Gastrocnemius medialis (tissue), 4 donors: ENCODE measurements around the gene PRRT4. TPM values are rescaled to one million over a fixed set of nuclear protein-coding genes. Genes with fewer than 3 reads are reported as not detected.
A peak's percentile ranks its signal among the peaks of the same experiment; 100 is the strongest.

Experiments used
- ATAC-seq, 2 donors: fragments of 150-250 bp; one replicate each; pipeline ENCODE4 v1.9.1; 2016
- DNase-seq, 2 donors: peaks; one replicate each; pipeline ENCODE4 v3.0.0-alpha.2; 2019
- H3K27ac ChIP-seq, 4 donors: fragments of 200-600 bp; sonication (generic); 1 replicate in 1 of 4; 2 replicates in 3 of 4; pipeline ENCODE4 v1.5.1; 2016 to 2018; ENCODE audit warnings: mild to moderate bottlenecking in 2 of 4, moderate library complexity in 1 of 4
- H3K27me3 ChIP-seq, 3 donors: fragments of 200-600 bp; sonication (generic) in 2 of 3; 1 replicate in 1 of 3; 2 replicates in 2 of 3; pipeline versions ENCODE4 v1.5.1 to v1.6.0; 2016 to 2019; ENCODE audit warnings: mild to moderate bottlenecking in 1 of 3, moderate library complexity in 1 of 3
- H3K36me3 ChIP-seq, 2 donors: fragments of 200-600 bp; sonication (generic) in 1 of 2; one replicate each; pipeline ENCODE4 v1.5.1; 2017 to 2018
- H3K4me1 ChIP-seq, 2 donors: fragments of 200-600 bp; sonication (generic) in 1 of 2; one replicate each; pipeline ENCODE4 v1.5.1; 2016 to 2017; ENCODE audit warnings: mild to moderate bottlenecking in 2 of 2
- H3K4me3 ChIP-seq, 4 donors: fragments of 200-600 bp; sonication (generic) in 3 of 4; 1 replicate in 1 of 4; 2 replicates in 3 of 4; pipeline ENCODE4 v1.5.1; 2016 to 2019; ENCODE audit warnings: mild to moderate bottlenecking in 2 of 4
- H3K9me3 ChIP-seq, 3 donors: fragments of 200-600 bp; sonication (generic) in 2 of 3; 1 replicate in 1 of 3; 2 replicates in 2 of 3; pipeline ENCODE4 v1.5.1; 2016 to 2019
- CTCF ChIP-seq, 5 experiments: fragments of 450-650 bp in 3 of 5; fragments of 200-600 bp in 2 of 5; sonication (generic) in 2 of 5; IDR thresholded peaks in 4 of 5; conservative IDR thresholded peaks in 1 of 5; 1 replicate in 4 of 5; 2 replicates in 1 of 5; pipeline ENCODE4 v1.5.1; 2016 to 2019; ENCODE audit warnings: antibody characterized with exemption in 5 of 5, mild to moderate bottlenecking in 3 of 5, moderate library complexity in 3 of 5
- POLR2A ChIP-seq, 2 donors: fragments of 450-650 bp; IDR thresholded peaks; one replicate each; pipeline ENCODE4 v1.6.1; 2017; ENCODE audit warnings: antibody characterized with exemption in 2 of 2, mild to moderate bottlenecking in 2 of 2, moderate library complexity in 2 of 2
- in situ Hi-C, 4 donors: fragments of 200-750 bp; cut with MboI; loops; one replicate each; pipeline versions ENCODE4 v1.15.0 to v1.8.0; 2017; ENCODE audit warnings: low sequenced_read_pairs in 4 of 4
- intact Hi-C: fragments of 100-400 bp; cut with DNase I; formaldehyde crosslinking; loops from one replicate; pipeline ENCODE4 v1.15.1; 2023; ENCODE audit warnings: low total_unique reads
- total RNA-seq, 4 donors: library from RNA; depleted of rRNA; stranded (reverse); fragments of >200 nt; gene quantifications; one replicate each; pipeline versions ENCODE4 v1.1.0 to v1.2.3, GENCODE V29; 2016

Gene PRRT4
- 1 to 10 TPM in 2 of 4 donors, under 1 TPM in 2; 0.22 to 2.2 (median 0.64) TPM for total RNA-seq

- H3K36me3 ChIP-seq, result no peaks in the 10 kb centered on the region
- peak within 1 kb of the TSS in 2 of 4 donors; percentile 40 to 67 for H3K27ac ChIP-seq
- DNase-seq (no peak), ATAC-seq (peak; percentile 67 to 68)
- no peaks in the 10 kb centered on the region for H3K27me3 ChIP-seq
- peak within 1 kb of the TSS; percentile 57 to 70 (median 62) for H3K4me3 ChIP-seq
- intact Hi-C loops, result no loop called here
- no peaks in the 10 kb centered on the region for H3K9me3 ChIP-seq
- no peak for TF ChIP-seq POLR2A (IDR thresholded peaks at IDR 0.05)
- no peak for TF ChIP-seq CTCF (IDR thresholded peaks at IDR 0.05 in 4 of 5, conservative IDR thresholded peaks at IDR 0.05 in 1 of 5)
- in situ Hi-C loops, result no loop called here
- peaks cover 0 to 14% of the 10 kb centered on the region in 2 donors for H3K4me1 ChIP-seq
Measured at GRCh38 chr7:128361411-128362379, at the start of gene PRRT4. Gene PRRT4 (minus strand): TSS chr7:128361690.

- peaks cover 8 to 21% of the 10 kb centered on the region in 2 donors for H3K4me1 ChIP-seq
- TF ChIP-seq CTCF (IDR thresholded peaks at IDR 0.05 in 4 of 5, conservative IDR thresholded peaks at IDR 0.05 in 1 of 5) (no peak), POLR2A (IDR thresholded peaks at IDR 0.05) (no peak)
- H3K9me3 ChIP-seq, result no peaks in the 10 kb centered on the region
- ATAC-seq, result no peak
- peak overlapping the region; percentile 76 to 83 (median 76) for H3K27ac ChIP-seq
- in situ Hi-C loops, result no loop called here
- intact Hi-C loops, result no loop called here
- H3K4me3 ChIP-seq, result peak overlapping the region; percentile 59 to 83 (median 70)
- no peaks in the 10 kb centered on the region for H3K36me3 ChIP-seq
- peaks cover 0 to 4% (median 2%) of the 10 kb centered on the region in 3 donors for H3K27me3 ChIP-seq
- no peak for DNase-seq
Measured at GRCh38 chr7:128410451-128410753, 48.9 kb upstream of the PRRT4 start.

- peak; percentile 52 to 63 for TF ChIP-seq POLR2A (IDR thresholded peaks at IDR 0.05)
- no peak for TF ChIP-seq CTCF (IDR thresholded peaks at IDR 0.05 in 4 of 5, conservative IDR thresholded peaks at IDR 0.05 in 1 of 5)
- H3K27me3 ChIP-seq, result peaks cover 0 to 7% (median 6%) of the 10 kb centered on the region in 3 donors
- peak within 1 kb of the TSS; percentile 76 to 83 (median 76) for H3K27ac ChIP-seq
- H3K4me1 ChIP-seq, result peaks cover 10 to 27% of the 10 kb centered on the region in 2 donors
- no peaks in the 10 kb centered on the region for H3K36me3 ChIP-seq
- intact Hi-C loops (loop anchor here (2.0 kb wide), 1 partner anchor 45 kb away; the partner anchor contains the start of gene HILPDA), in situ Hi-C loops (no loop called here)
- H3K9me3 ChIP-seq, result no peaks in the 10 kb centered on the region
- ATAC-seq, result peak; percentile 85 to 86
- DNase-seq, result peak; percentile 64 to 72
- H3K4me3 ChIP-seq, result peak within 1 kb of the TSS; percentile 59 to 83 (median 70)
Measured at GRCh38 chr7:128409596-128410450, 48.3 kb upstream of the PRRT4 start, which contains the start of gene IMPDH1. Gene IMPDH1 (minus strand): TSS chr7:128409982. CDS start chr7:128409901, 81 bp downstream.

GRCh38 chr7:128408709-128409595 lies 47.5 kb upstream of the PRRT4 start:
- no peak for TF ChIP-seq POLR2A (IDR thresholded peaks at IDR 0.05)
- no peak for TF ChIP-seq CTCF (IDR thresholded peaks at IDR 0.05 in 4 of 5, conservative IDR thresholded peaks at IDR 0.05 in 1 of 5)
- Histone ChIP-seq H3K36me3 (no peaks in the 10 kb centered on the region), H3K4me3 (peak overlapping the region; percentile 59 to 83 (median 70)), H3K27me3 (peaks cover 0 to 7% (median 6%) of the 10 kb centered on the region in 3 donors), H3K27ac (peak overlapping the region; percentile 76 to 83 (median 76)), H3K9me3 (no peaks in the 10 kb centered on the region), H3K4me1 (peaks cover 11 to 27% of the 10 kb centered on the region in 2 donors)
- intact Hi-C loops, result loop anchor here (2.0 kb wide), 1 partner anchor 46 kb away; the partner anchor contains the start of gene HILPDA
- no peak for ATAC-seq
- DNase-seq, result no peak
- in situ Hi-C loops, result no loop called here
